22Rv1 (cell line): ENCODE measurements around the gene KIF2C.

Experiments used
- CTCF ChIP-seq: fragments of 450-650 bp; IDR thresholded peaks from 2 replicates; pipeline ENCODE4 v1.5.1; 2017; ENCODE audit warnings: mild to moderate bottlenecking
- ZFX ChIP-seq: fragments of 450-650 bp; IDR thresholded peaks from 2 replicates; pipeline ENCODE4 v1.6.1; 2017; ENCODE audit warnings: antibody characterized with exemption, borderline replicate concordance

GRCh38 chr1:44803062-44803311 is 63.4 kb downstream of the KIF2C start:
- TF ChIP-seq CTCF (no peak), ZFX (no peak)
